Large intestine (tissue), 3 donors: ENCODE measurements around the gene RBX1. TPM values are rescaled to one million over a fixed set of nuclear protein-coding genes. Genes with fewer than 3 reads are reported as not detected.
A peak's percentile ranks its signal among the peaks of the same experiment; 100 is the strongest.

Source experiments
- DNase-seq, 2 donors: peaks; one replicate each; pipeline versions ENCODE4 v3.0.0 to v3.0.0-alpha.2; 2013
- H3K27ac ChIP-seq: one replicate; pipeline ENCODE4 v1.5.1; 2013; ENCODE audit warnings: low read length
- H3K27me3 ChIP-seq: 2 replicates; pipeline ENCODE4 v1.6.1; 2013; ENCODE audit warnings: low read length; ENCODE audit not compliant: control insufficient read depth, insufficient read depth
- H3K36me3 ChIP-seq: 2 replicates; pipeline ENCODE4 v1.6.1; 2013; ENCODE audit warnings: low read length; ENCODE audit not compliant: control insufficient read depth, insufficient read depth
- H3K4me1 ChIP-seq: one replicate; pipeline ENCODE4 v1.6.1; 2013; ENCODE audit warnings: low read length; ENCODE audit not compliant: control insufficient read depth, insufficient read depth
- H3K4me3 ChIP-seq: one replicate; pipeline ENCODE4 v1.5.1; 2013; ENCODE audit warnings: low read length
- H3K9me3 ChIP-seq: one replicate; pipeline ENCODE4 v1.6.1; 2013; ENCODE audit warnings: mild to moderate bottlenecking, low read depth, low read length, moderate library complexity; ENCODE audit not compliant: control insufficient read depth
- whole genome bisulfite sequencing: methylation state at CpG from one replicate; pipeline ENCODE4 v1.1.5; 2013; ENCODE audit warnings: low lambda C conversion rate; ENCODE audit not compliant: insufficient coverage; 5-methylcytosine and 5-hydroxymethylcytosine counted together
- polyA plus RNA-seq: library from polyadenylated mRNA; unstranded; fragments of 120-200 nt; gene quantifications from one replicate; pipeline ENCODE4 v1.2.1, GENCODE V29; 2013

The RBX1 gene
- polyA plus RNA-seq, 1 donor, result 44.9 TPM

- Histone ChIP-seq H3K27ac (no peak overlapping the region), H3K36me3 (no peaks in the 10 kb centered on the region), H3K4me3 (no peak overlapping the region), H3K27me3 (no peaks in the 10 kb centered on the region), H3K9me3 (no peaks in the 10 kb centered on the region), H3K4me1 (no peaks in the 10 kb centered on the region)
- no peak for DNase-seq
- 91% methylated on average over 4 of the region's 4 CpGs for WGBS
Measured at GRCh38 chr22:41015003-41015402, 63.8 kb downstream of the RBX1 start.

- Histone ChIP-seq H3K9me3 (no peaks in the 10 kb centered on the region), H3K4me3 (peak overlapping the region; percentile 74), H3K36me3 (no peaks in the 10 kb centered on the region), H3K27ac (peak overlapping the region; percentile 99), H3K27me3 (no peaks in the 10 kb centered on the region), H3K4me1 (peaks cover 7% of the 10 kb centered on the region)
- WGBS, result no CpG with 5 or more reads among the region's 19 CpGs
- no peak for DNase-seq
Measured at GRCh38 chr22:41021061-41021612, 70.0 kb downstream of the RBX1 start.

- no CpG with 5 or more reads among the region's 85 CpGs for WGBS
- DNase-seq, result peak; percentile 48 to 84
- peaks cover 7% of the 10 kb centered on the region for H3K4me1 ChIP-seq
- no peaks in the 10 kb centered on the region for H3K36me3 ChIP-seq
- H3K9me3 ChIP-seq, result no peaks in the 10 kb centered on the region
- peak overlapping the region; percentile 74 for H3K4me3 ChIP-seq
- no peaks in the 10 kb centered on the region for H3K27me3 ChIP-seq
- H3K27ac ChIP-seq, result peak overlapping the region; percentile 99
Measured at GRCh38 chr22:41021613-41022454, 70.7 kb downstream of the RBX1 start.

- H3K27me3 ChIP-seq, result no peaks in the 10 kb centered on the region
- H3K9me3 ChIP-seq, result no peaks in the 10 kb centered on the region
- peak overlapping the region; percentile 99 for H3K27ac ChIP-seq
- DNase-seq, result peak; percentile 96 to 98
- peak overlapping the region; percentile 74 for H3K4me3 ChIP-seq
- WGBS, result no CpG with 5 or more reads among the region's 46 CpGs
- H3K36me3 ChIP-seq, result no peaks in the 10 kb centered on the region
- peaks cover 7% of the 10 kb centered on the region for H3K4me1 ChIP-seq
Measured at GRCh38 chr22:41022470-41023298, 71.5 kb downstream of the RBX1 start.

Other genes with a start within 250 kb of the RBX1 start
- 18.1 TPM for gene SLC25A17, start 132.0 kb upstream of the RBX1 start, polyA plus RNA-seq
- gene ST13, start 94.7 kb upstream of the RBX1 start, polyA plus RNA-seq, result 457 TPM
- 12.1 TPM for gene XPNPEP3, start 94.2 kb upstream of the RBX1 start, polyA plus RNA-seq
- 2.5 TPM for gene DNAJB7, start 89.3 kb upstream of the RBX1 start, polyA plus RNA-seq
- gene EP300, start 141.2 kb downstream of the RBX1 start, polyA plus RNA-seq, result 54.3 TPM